Astrocyte of the cerebellum (primary cell): ENCODE data around the gene XPOT.
A peak's percentile ranks its signal among the peaks of the same experiment; 100 is the strongest.

Source experiments
- DNase-seq: peaks from one replicate; pipeline ENCODE4 v3.0.0-alpha.2; 2011; ENCODE audit warnings: low read depth
- H3K4me3 ChIP-seq: 2 replicates; pipeline ENCODE4 v1.5.1; 2011; ENCODE audit warnings: mild to moderate bottlenecking, low read depth, low read length, moderate library complexity
- CTCF ChIP-seq: IDR thresholded peaks from 2 replicates; pipeline ENCODE4 v1.5.1; 2012; ENCODE audit warnings: low read length, low read depth, moderate library complexity, mild to moderate bottlenecking; ENCODE audit errors: missing control alignments
- in situ Hi-C: cut with HindIII; loops from 2 replicates; pipeline ENCODE4 v1.10.0; 2017; ENCODE audit warnings: low sequenced_read_pairs

The XPOT gene

DNA sequence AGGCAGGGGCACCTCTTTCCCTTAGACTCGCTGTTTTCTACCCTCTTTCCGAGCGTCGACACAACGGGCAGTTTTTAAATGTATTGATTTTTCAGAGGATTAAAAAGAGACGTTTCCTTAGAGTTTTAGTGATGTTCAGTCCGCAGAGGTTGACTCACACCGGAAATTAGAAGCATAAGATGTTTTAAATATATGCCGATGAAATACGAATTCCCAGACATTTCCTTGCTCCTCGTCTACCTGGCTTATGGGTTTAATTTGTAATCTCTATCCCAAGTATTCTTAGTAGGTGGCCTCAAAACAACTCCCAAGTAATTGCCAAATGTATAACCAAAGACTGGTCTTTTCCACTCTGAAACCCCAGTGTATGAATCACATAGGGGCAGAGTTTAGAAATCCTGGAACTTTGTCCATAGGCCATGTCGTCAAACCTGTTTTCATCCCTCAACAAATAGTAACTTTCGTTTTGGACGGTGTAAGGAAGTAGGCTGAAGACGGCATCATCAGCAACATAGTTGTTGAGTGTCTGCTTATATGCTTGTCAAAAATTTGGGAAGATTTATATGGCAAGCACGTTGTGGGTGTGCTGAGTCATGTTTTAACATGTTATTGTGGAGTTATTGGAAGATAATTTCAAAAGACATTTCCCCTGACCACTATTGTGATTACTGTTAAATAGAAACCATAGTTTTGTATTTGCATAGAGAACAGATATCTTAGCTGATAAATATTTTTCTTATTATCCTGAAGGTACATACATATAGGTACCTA lies 48.6 kb downstream of the XPOT start:
- TF ChIP-seq CTCF: no peak
- peak overlapping the region; percentile 97 for H3K4me3 ChIP-seq
- DNase-seq: peak; percentile 59
- in situ Hi-C loops: no loop called here

GRCh38 chr12:64455506-64455905 lies 51.3 kb downstream of the XPOT start:
- no peak for TF ChIP-seq CTCF
- no peak for DNase-seq
- in situ Hi-C loops: no loop called here
- H3K4me3 ChIP-seq: no peak overlapping the region

GRCh38 chr12:64456119-64456518 lies 51.9 kb downstream of the XPOT start:
- DNase-seq: no peak
- in situ Hi-C loops: no loop called here
- no peak for TF ChIP-seq CTCF
- no peak overlapping the region for H3K4me3 ChIP-seq

DNA sequence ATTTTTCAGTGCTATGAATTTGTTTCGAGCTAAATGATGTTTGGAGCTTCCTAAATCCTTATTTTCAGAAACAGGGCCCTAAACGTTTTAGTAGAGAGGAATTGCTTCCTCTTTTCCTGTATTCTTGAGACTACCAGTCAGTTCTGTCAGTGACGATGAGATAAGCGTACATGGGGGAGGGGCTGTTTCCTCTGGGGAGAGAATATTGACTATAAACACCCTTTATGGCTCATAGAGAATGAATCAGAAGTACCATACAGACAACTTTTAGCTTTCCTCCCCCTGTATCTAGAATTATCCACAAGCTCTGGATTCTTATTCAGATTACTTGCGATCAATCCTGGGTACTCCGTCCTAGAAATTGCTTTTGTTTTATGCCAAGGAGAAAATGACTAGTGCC lies 52.8 kb downstream of the XPOT start:
- in situ Hi-C loops: no loop called here
- no peak for DNase-seq
- no peak for TF ChIP-seq CTCF
- H3K4me3 ChIP-seq: no peak overlapping the region

GRCh38 chr12:64457466-64457865 lies 53.3 kb downstream of the XPOT start:
- H3K4me3 ChIP-seq: no peak overlapping the region
- TF ChIP-seq CTCF: no peak
- in situ Hi-C loops: no loop called here
- no peak for DNase-seq

- DNase-seq: no peak
- no peak overlapping the region for H3K4me3 ChIP-seq
- in situ Hi-C loops: no loop called here
- no peak for TF ChIP-seq CTCF
These were observed 53.7 kb downstream of the XPOT start for GRCh38 chr12:64457923-64458322.
